ENCODE measurements around the gene LATS2. TPM values are rescaled to one million over a fixed set of nuclear protein-coding genes. Genes with fewer than 3 reads are reported as not detected.

The LATS2 gene
- total RNA-seq, 3 donors from 2014 or later (not counting 1 experiment from before 2014, with no cell fraction given): 28.8 to 34.8 (median 29.0) TPM

GRCh38 chr13:21011378-21011777, 50.0 kb downstream of the LATS2 start:
- ATAC-seq (no peak), DNase-seq (no peak)
- H3K27ac ChIP-seq (ENCODE audit: low read length): no peak overlapping the region
- no peaks in the 10 kb centered on the region for H3K36me3 ChIP-seq (ENCODE audit: control insufficient read depth, insufficient read depth, low read length)
- Mint-ChIP-seq H3K9me3 (no peaks in the 10 kb centered on the region), H3K27me3 (ENCODE audit: low read depth in 2 of 2) (no peaks in the 10 kb centered on the region), H3K4me1 (peaks cover 55 to 57% of the 10 kb centered on the region in 2 donors), H3K4me3 (peak overlapping the region; percentile 33), H3K36me3 (no peaks in the 10 kb centered on the region), H3K27ac (peak overlapping the region; percentile 6 to 66)
- H3K9me3 ChIP-seq (ENCODE audit: control insufficient read depth, insufficient read depth, low read length): no peaks in the 10 kb centered on the region
- TF ChIP-seq CTCF (IDR thresholded peaks at IDR 0.05): no peak
- no peak overlapping the region for H3K4me3 ChIP-seq (ENCODE audit: low read length)
- no peaks in the 10 kb centered on the region for H3K27me3 ChIP-seq (ENCODE audit: control insufficient read depth, insufficient read depth, low read length)
- H3K4me1 ChIP-seq (ENCODE audit: control insufficient read depth, insufficient read depth, low read length): peaks cover 9% of the 10 kb centered on the region
- intact Hi-C loops (cut with micrococcal nuclease): no loop called here

- Mint-ChIP-seq H3K27ac (peak overlapping the region; percentile 6 to 66), H3K9me3 (no peaks in the 10 kb centered on the region), H3K4me3 (peak overlapping the region; percentile 37), H3K27me3 (ENCODE audit: low read depth in 2 of 2) (no peaks in the 10 kb centered on the region), H3K36me3 (no peaks in the 10 kb centered on the region), H3K4me1 (peaks cover 56 to 59% of the 10 kb centered on the region in 2 donors)
- DNase-seq: no peak
- WGBS (ENCODE audit: insufficient coverage): 57% methylated on average over 1 of the region's 1 CpG
- no peak for TF ChIP-seq CTCF (IDR thresholded peaks at IDR 0.05)
- no peaks in the 10 kb centered on the region for H3K36me3 ChIP-seq (ENCODE audit: control insufficient read depth, insufficient read depth, low read length)
- H3K4me3 ChIP-seq (ENCODE audit: low read length): no peak overlapping the region
- intact Hi-C loops (cut with micrococcal nuclease): no loop called here
- peaks cover 6% of the 10 kb centered on the region for H3K4me1 ChIP-seq (ENCODE audit: control insufficient read depth, insufficient read depth, low read length)
- no peak overlapping the region for H3K27ac ChIP-seq (ENCODE audit: low read length)
- no peaks in the 10 kb centered on the region for H3K27me3 ChIP-seq (ENCODE audit: control insufficient read depth, insufficient read depth, low read length)
- ATAC-seq: peak in 2 of 3 donors; percentile 63 to 72
- no peaks in the 10 kb centered on the region for H3K9me3 ChIP-seq (ENCODE audit: control insufficient read depth, insufficient read depth, low read length)
Observed at GRCh38 chr13:21010621-21011020, 50.8 kb downstream of the LATS2 start.

GRCh38 chr13:21009036-21009435, 52.4 kb downstream of the LATS2 start:
- peak overlapping the region in 1 of 2 donors; percentile 6 for H3K27ac Mint-ChIP-seq
- Histone ChIP-seq H3K27me3 (ENCODE audit: control insufficient read depth, insufficient read depth, low read length) (no peaks in the 10 kb centered on the region), H3K4me1 (ENCODE audit: control insufficient read depth, insufficient read depth, low read length) (peaks cover 6% of the 10 kb centered on the region), H3K9me3 (ENCODE audit: control insufficient read depth, insufficient read depth, low read length) (no peaks in the 10 kb centered on the region), H3K36me3 (ENCODE audit: control insufficient read depth, insufficient read depth, low read length) (no peaks in the 10 kb centered on the region), H3K27ac (ENCODE audit: low read length) (no peak overlapping the region), H3K4me3 (ENCODE audit: low read length) (no peak overlapping the region)
- H3K9me3 Mint-ChIP-seq: no peaks in the 10 kb centered on the region
- H3K4me3 Mint-ChIP-seq: no peak overlapping the region
- intact Hi-C loops (cut with micrococcal nuclease): no loop called here
- peaks cover 56 to 64% of the 10 kb centered on the region in 2 donors for H3K4me1 Mint-ChIP-seq
- H3K36me3 Mint-ChIP-seq: no peaks in the 10 kb centered on the region
- no peaks in the 10 kb centered on the region for H3K27me3 Mint-ChIP-seq (ENCODE audit: low read depth in 2 of 2)
- TF ChIP-seq CTCF (IDR thresholded peaks at IDR 0.05): no peak
- DNase-seq (no peak), ATAC-seq (no peak)
- WGBS (ENCODE audit: insufficient coverage): 87% methylated on average over 7 of the region's 7 CpGs

- no peaks in the 10 kb centered on the region for H3K9me3 ChIP-seq (ENCODE audit: control insufficient read depth, insufficient read depth, low read length)
- H3K27ac ChIP-seq (ENCODE audit: low read length): no peak overlapping the region
- Mint-ChIP-seq H3K4me3 (no peak overlapping the region), H3K27ac (no peak overlapping the region), H3K4me1 (peaks cover 50 to 55% of the 10 kb centered on the region in 2 donors), H3K27me3 (ENCODE audit: low read depth in 2 of 2) (no peaks in the 10 kb centered on the region), H3K9me3 (no peaks in the 10 kb centered on the region), H3K36me3 (no peaks in the 10 kb centered on the region)
- no peaks in the 10 kb centered on the region for H3K36me3 ChIP-seq (ENCODE audit: control insufficient read depth, insufficient read depth, low read length)
- H3K4me3 ChIP-seq (ENCODE audit: low read length): no peak overlapping the region
- 94% methylated on average over 11 of the region's 11 CpGs for WGBS (ENCODE audit: insufficient coverage)
- ATAC-seq (no peak), DNase-seq (no peak)
- no peak for TF ChIP-seq CTCF (IDR thresholded peaks at IDR 0.05)
- intact Hi-C loops (cut with micrococcal nuclease): no loop called here
- no peaks in the 10 kb centered on the region for H3K27me3 ChIP-seq (ENCODE audit: control insufficient read depth, insufficient read depth, low read length)
- peaks cover 6% of the 10 kb centered on the region for H3K4me1 ChIP-seq (ENCODE audit: control insufficient read depth, insufficient read depth, low read length)
Observed at GRCh38 chr13:21008026-21008425, 53.4 kb downstream of the LATS2 start.
